Measurements from ENCODE around the gene FBLN1. TPM values are rescaled to one million over a fixed set of nuclear protein-coding genes. Genes with fewer than 3 reads are reported as not detected.
"Not testable (repeated sequence)": the region's sequence is repeated elsewhere in the genome, so short reads cannot be mapped to it uniquely, and the experiment has no call there.

Gene FBLN1
- total RNA-seq, 1 donor from 2014 or later = 7.4 TPM

GRCh38 chr22:45525480-45525879 is 22.8 kb downstream of the FBLN1 start:
- no peak for DNase-seq (ENCODE audit: extremely low read depth, low read depth, low spot score)

GRCh38 chr22:45526281-45526680 is 23.6 kb downstream of the FBLN1 start:
- no peak for DNase-seq (ENCODE audit: extremely low read depth, low read depth, low spot score)

GRCh38 chr22:45526768-45527360 is 24.2 kb downstream of the FBLN1 start:
- DNase-seq (ENCODE audit: extremely low read depth, low read depth, low spot score) = no peak

GRCh38 chr22:45527456-45527855 is 24.8 kb downstream of the FBLN1 start:
- DNase-seq (ENCODE audit: extremely low read depth, low read depth, low spot score) = no peak

- no peak for DNase-seq (ENCODE audit: extremely low read depth, low read depth, low spot score)
These were observed 25.4 kb downstream of the FBLN1 start for GRCh38 chr22:45528046-45528445.

- DNase-seq (ENCODE audit: extremely low read depth, low read depth, low spot score) = no peak
These were observed 26.4 kb downstream of the FBLN1 start for GRCh38 chr22:45529105-45529504.

GRCh38 chr22:45529971-45530575 is 27.4 kb downstream of the FBLN1 start:
- no peak for DNase-seq (ENCODE audit: extremely low read depth, low read depth, low spot score)

GRCh38 chr22:45531441-45532234 is 29.0 kb downstream of the FBLN1 start:
- no peak for DNase-seq (ENCODE audit: extremely low read depth, low read depth, low spot score)

- no peak for DNase-seq (ENCODE audit: extremely low read depth, low read depth, low spot score)
These were observed 29.6 kb downstream of the FBLN1 start for GRCh38 chr22:45532235-45532631.

- no peak for DNase-seq (ENCODE audit: extremely low read depth, low read depth, low spot score)
These were observed 31.0 kb downstream of the FBLN1 start for GRCh38 chr22:45533703-45534102.

- no peak for DNase-seq (ENCODE audit: extremely low read depth, low read depth, low spot score)
These were observed 31.9 kb downstream of the FBLN1 start for GRCh38 chr22:45534339-45535192.

GRCh38 chr22:45535290-45535689 is 32.6 kb downstream of the FBLN1 start:
- DNase-seq (ENCODE audit: extremely low read depth, low read depth, low spot score) = no peak

- not testable (repeated sequence) for DNase-seq (ENCODE audit: extremely low read depth, low read depth, low spot score)
These were observed 33.2 kb downstream of the FBLN1 start for GRCh38 chr22:45535835-45536234.

GRCh38 chr22:45537734-45538181 is 35.1 kb downstream of the FBLN1 start:
- DNase-seq (ENCODE audit: extremely low read depth, low read depth, low spot score) = no peak

GRCh38 chr22:45538281-45538680 is 35.6 kb downstream of the FBLN1 start:
- no peak for DNase-seq (ENCODE audit: extremely low read depth, low read depth, low spot score)

- DNase-seq (ENCODE audit: extremely low read depth, low read depth, low spot score) = no peak
These were observed 37.4 kb downstream of the FBLN1 start for GRCh38 chr22:45540122-45540521.

- no peak for DNase-seq (ENCODE audit: extremely low read depth, low read depth, low spot score)
These were observed 38.8 kb downstream of the FBLN1 start for GRCh38 chr22:45541382-45541979.

- no peak for DNase-seq (ENCODE audit: extremely low read depth, low read depth, low spot score)
These were observed 39.4 kb downstream of the FBLN1 start for GRCh38 chr22:45542001-45542520.

- not testable (repeated sequence) for DNase-seq (ENCODE audit: extremely low read depth, low read depth, low spot score)
These were observed 40.1 kb downstream of the FBLN1 start for GRCh38 chr22:45542736-45543135.

- DNase-seq (ENCODE audit: extremely low read depth, low read depth, low spot score) = no peak
These were observed 40.6 kb downstream of the FBLN1 start for GRCh38 chr22:45543243-45543642.

Data from glomerular endothelial cell (primary cell).